Measurements from ENCODE around the gene IFNA4.
A peak's percentile ranks its signal among the peaks of the same experiment; 100 is the strongest.

Gene IFNA4

DNA sequence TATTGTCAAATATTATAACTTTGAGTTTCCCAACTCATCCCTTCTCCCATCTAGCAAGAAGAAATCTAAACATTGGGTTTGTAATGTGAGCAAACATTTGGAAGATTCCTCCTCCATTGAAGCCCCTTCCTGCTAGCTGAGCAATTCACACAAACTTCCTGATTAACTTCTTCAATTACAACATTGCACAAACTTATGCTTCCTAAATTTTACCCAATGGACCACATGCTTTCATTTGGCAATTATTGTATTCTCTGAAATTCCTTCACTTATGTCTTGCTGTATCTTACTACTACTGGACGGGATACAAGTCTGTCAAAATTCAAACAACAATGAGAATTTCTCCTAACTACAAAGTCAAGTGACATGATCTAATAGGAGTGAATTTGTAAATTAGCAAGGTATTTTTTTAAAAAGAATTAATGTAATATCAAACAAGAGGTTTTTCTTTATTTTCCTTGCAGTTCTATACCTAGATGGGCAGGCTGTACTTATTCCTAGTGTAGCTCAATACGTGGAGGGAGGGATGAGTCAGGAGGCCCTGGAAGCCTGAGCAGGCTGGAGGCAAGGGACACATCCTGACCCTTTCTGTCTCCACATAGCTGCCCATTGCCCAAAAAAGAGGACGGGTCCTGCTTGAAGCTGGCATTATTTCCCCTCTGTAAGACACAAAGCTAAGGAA, 33.9 kb downstream of the IFNA4 start:
- TF ChIP-seq, protein P1, sequence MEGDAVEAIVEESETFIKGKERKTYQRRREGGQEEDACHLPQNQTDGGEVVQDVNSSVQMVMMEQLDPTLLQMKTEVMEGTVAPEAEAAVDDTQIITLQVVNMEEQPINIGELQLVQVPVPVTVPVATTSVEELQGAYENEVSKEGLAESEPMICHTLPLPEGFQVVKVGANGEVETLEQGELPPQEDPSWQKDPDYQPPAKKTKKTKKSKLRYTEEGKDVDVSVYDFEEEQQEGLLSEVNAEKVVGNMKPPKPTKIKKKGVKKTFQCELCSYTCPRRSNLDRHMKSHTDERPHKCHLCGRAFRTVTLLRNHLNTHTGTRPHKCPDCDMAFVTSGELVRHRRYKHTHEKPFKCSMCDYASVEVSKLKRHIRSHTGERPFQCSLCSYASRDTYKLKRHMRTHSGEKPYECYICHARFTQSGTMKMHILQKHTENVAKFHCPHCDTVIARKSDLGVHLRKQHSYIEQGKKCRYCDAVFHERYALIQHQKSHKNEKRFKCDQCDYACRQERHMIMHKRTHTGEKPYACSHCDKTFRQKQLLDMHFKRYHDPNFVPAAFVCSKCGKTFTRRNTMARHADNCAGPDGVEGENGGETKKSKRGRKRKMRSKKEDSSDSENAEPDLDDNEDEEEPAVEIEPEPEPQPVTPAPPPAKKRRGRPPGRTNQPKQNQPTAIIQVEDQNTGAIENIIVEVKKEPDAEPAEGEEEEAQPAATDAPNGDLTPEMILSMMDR (IDR thresholded peaks at IDR 0.05; ENCODE audit: insufficient read depth, low read depth, low read length, missing control alignments) = no peak
- DNase-seq (ENCODE audit: low read depth) = peak; percentile 40
- no peak overlapping the region for H3K4me3 ChIP-seq (ENCODE audit: low read length)

- DNase-seq (ENCODE audit: low read depth) = no peak
- TF ChIP-seq, protein P1 (IDR thresholded peaks at IDR 0.05; ENCODE audit: insufficient read depth, low read depth, low read length, missing control alignments) = no peak
- no peak overlapping the region for H3K4me3 ChIP-seq (ENCODE audit: low read length)
Observed at GRCh38 chr9:21144603-21145002, 42.8 kb downstream of the IFNA4 start.

DNA sequence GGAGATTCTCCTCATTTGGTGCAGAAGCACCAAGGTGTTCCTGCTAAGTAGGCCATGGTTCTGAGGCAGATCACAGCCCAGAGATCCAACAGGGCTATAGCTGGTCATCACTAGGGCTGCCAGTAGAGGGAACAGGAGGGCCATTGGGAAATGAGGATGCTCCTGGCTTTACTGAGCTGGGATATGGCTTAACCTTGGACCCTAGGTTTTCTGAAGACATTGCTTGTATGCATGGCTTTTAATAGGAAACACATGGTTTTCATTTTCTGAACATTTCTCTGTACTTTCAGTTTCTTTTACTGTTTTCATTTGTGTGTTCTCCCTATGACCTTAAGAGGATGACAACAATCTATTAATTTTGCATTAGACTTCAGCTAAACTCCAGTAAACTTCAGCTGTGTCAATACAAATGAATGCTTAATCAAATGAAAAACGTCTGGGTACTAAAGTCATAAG, 45.9 kb downstream of the IFNA4 start, which contains the start of gene IFNW1:
IFNW1 (minus strand) TSS at position 406 of the 456 bp plus-strand sequence; CDS start at position 144, 262 bp downstream.
- H3K4me3 ChIP-seq (ENCODE audit: low read length) = no peak within 1 kb of the TSS
- TF ChIP-seq, protein P1 (IDR thresholded peaks at IDR 0.05; ENCODE audit: insufficient read depth, low read depth, low read length, missing control alignments) = peak; percentile 24
- no peak for DNase-seq (ENCODE audit: low read depth)

GRCh38 chr9:21137020-21137419, 50.4 kb downstream of the IFNA4 start:
- no peak for DNase-seq (ENCODE audit: low read depth)
- TF ChIP-seq, protein P1 (IDR thresholded peaks at IDR 0.05; ENCODE audit: insufficient read depth, low read depth, low read length, missing control alignments) = no peak
- no peak overlapping the region for H3K4me3 ChIP-seq (ENCODE audit: low read length)

All from epithelial cell of esophagus (primary cell).